ENCODE measurements around the gene GAMT.

Gene GAMT

DNA sequence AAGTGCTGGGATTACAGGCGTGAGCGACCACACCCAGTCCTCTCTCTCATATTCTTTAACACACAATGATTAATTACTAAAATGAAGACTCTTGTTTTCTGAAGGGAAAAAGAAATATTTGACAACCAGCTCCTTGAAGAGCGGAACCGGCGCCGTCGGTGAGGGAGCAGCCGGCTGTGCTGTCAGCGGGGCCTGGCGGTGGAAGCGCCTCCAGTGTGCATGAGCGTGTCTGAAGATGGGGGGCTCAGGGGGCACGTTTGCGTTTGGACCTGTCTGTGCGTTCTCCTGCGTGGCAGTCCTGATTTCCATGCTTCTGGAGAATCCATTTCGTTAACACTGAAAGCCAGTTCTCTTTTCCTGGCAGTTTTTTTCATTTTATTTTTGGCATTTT, 24.9 kb downstream of the GAMT start:
- TF ChIP-seq, protein P1, sequence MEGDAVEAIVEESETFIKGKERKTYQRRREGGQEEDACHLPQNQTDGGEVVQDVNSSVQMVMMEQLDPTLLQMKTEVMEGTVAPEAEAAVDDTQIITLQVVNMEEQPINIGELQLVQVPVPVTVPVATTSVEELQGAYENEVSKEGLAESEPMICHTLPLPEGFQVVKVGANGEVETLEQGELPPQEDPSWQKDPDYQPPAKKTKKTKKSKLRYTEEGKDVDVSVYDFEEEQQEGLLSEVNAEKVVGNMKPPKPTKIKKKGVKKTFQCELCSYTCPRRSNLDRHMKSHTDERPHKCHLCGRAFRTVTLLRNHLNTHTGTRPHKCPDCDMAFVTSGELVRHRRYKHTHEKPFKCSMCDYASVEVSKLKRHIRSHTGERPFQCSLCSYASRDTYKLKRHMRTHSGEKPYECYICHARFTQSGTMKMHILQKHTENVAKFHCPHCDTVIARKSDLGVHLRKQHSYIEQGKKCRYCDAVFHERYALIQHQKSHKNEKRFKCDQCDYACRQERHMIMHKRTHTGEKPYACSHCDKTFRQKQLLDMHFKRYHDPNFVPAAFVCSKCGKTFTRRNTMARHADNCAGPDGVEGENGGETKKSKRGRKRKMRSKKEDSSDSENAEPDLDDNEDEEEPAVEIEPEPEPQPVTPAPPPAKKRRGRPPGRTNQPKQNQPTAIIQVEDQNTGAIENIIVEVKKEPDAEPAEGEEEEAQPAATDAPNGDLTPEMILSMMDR (IDR thresholded peaks at IDR 0.05; ENCODE audit: low read depth, low read length, missing control alignments) = no peak
- peaks cover 26% of the 10 kb centered on the region for H3K36me3 ChIP-seq (replicated peaks)
- H3K27ac ChIP-seq = no peak overlapping the region
- DNase-seq = no peak
- in situ Hi-C loops (cut with HindIII; ENCODE audit: low pct_ligation_motif_present, low sequenced_read_pairs) = loop anchor here (10.0 kb wide), 1 partner anchor 92 kb away; the partner anchor contains the start of gene EFNA2
- no peaks in the 10 kb centered on the region for H3K27me3 ChIP-seq (replicated peaks)
- H3K4me3 ChIP-seq (ENCODE audit: low read depth, low read length) = no peak overlapping the region

DNA sequence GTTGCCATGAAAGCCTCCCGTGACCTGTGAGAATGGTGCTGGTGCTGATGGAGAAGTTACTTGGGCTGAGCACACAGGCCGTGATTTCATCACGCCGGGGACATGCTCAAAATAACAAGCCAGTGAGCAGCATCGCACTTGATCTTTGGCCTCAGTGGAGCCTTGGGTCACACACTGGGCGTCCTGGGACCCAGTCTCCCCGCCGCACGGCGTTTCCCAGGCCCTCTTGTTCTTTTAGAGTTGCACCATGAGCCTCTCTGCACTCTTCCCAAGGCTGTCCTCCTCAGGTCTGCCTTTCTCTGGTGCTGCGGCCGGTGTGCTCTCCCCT, 27.1 kb downstream of the GAMT start:
- in situ Hi-C loops (cut with HindIII; ENCODE audit: low pct_ligation_motif_present, low sequenced_read_pairs) = loop anchor here (10.0 kb wide), 1 partner anchor 89 kb away; the partner anchor contains the start of gene EFNA2
- no peaks in the 10 kb centered on the region for H3K27me3 ChIP-seq (replicated peaks)
- H3K27ac ChIP-seq = no peak overlapping the region

DNA sequence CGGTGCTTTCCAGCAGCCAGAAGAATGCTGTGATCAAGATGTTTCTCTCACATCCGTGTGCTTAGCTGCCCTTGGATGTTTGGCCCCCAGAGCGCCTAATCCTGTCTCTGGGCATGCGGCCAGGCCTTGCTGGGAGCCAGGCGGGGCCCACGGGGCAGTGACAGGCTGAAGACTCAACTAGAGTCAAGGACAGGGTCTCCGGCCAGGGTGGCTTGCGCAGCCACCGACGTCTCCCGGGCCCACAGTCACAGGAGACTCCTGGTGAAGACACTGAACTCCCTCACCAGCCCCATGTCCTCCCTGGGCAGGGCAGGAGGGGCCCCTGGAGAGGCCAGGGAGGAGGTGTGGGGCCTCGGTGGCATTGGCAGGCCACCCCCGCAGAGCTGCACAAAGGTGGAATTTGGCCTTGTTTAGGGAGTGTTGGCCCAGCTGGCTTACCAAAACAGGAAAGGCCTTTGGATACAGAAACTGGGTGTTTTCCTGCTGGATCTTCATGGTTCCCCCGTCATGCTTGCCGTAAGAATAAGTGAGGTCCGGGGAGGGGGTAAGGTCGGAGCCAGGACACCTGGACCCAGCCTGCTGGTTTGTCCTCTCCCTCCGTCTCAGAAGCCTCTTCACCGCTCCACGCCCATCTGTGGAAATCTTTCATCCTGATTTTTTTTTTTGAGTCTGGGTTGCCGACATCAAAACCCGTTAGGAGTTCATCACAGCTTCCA, 27.6 kb downstream of the GAMT start:
- Histone ChIP-seq H3K4me3 (ENCODE audit: low read depth, low read length) (no peak overlapping the region), H3K27ac (no peak overlapping the region), H3K36me3 (replicated peaks) (peaks cover 46% of the 10 kb centered on the region), H3K27me3 (replicated peaks) (no peaks in the 10 kb centered on the region)
- no peak for DNase-seq
- TF ChIP-seq, protein P1 (IDR thresholded peaks at IDR 0.05; ENCODE audit: low read depth, low read length, missing control alignments) = no peak
- in situ Hi-C loops (cut with HindIII; ENCODE audit: low pct_ligation_motif_present, low sequenced_read_pairs) = loop anchor here (10.0 kb wide), 1 partner anchor 89 kb away; the partner anchor contains the start of gene EFNA2

More for the DNA sequence above, 27.1 kb downstream of the GAMT start:
- no peak overlapping the region for H3K4me3 ChIP-seq (ENCODE audit: low read depth, low read length)
- TF ChIP-seq, protein P1 (IDR thresholded peaks at IDR 0.05; ENCODE audit: low read depth, low read length, missing control alignments) = no peak
- peaks cover 42% of the 10 kb centered on the region for H3K36me3 ChIP-seq (replicated peaks)
- DNase-seq = no peak

DNA sequence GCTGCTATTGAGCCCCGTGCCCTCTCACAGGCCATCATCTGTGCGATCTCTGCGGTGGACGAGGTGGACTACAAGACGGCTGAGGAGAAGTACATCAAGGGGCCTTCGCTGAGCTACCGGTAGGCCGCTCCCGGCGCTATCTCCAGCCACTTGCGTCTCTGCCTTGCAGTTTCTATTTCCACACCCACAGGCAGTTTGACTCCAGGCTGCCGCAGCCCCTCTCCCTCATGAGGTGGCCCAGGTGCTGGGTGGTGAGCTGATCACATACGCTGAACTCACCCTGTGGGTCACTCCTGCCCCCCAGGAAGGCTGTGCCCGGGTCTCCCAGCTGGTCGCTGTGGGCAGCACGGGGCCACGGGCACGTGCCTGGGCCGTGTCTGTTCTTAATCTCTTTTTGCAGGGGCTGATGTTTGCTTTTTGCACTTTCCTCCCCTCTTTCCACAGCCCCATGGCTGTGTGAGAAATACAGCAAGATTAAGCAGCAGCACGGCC, 28.3 kb downstream of the GAMT start:
- no peak for DNase-seq
- Histone ChIP-seq H3K4me3 (ENCODE audit: low read depth, low read length) (no peak overlapping the region), H3K36me3 (replicated peaks) (peaks cover 50% of the 10 kb centered on the region), H3K27me3 (replicated peaks) (no peaks in the 10 kb centered on the region), H3K27ac (no peak overlapping the region)
- in situ Hi-C loops (cut with HindIII; ENCODE audit: low pct_ligation_motif_present, low sequenced_read_pairs) = loop anchor here (10.0 kb wide), 1 partner anchor 88 kb away; the partner anchor contains the start of gene EFNA2
- TF ChIP-seq, protein P1 (IDR thresholded peaks at IDR 0.05; ENCODE audit: low read depth, low read length, missing control alignments) = no peak

DNA sequence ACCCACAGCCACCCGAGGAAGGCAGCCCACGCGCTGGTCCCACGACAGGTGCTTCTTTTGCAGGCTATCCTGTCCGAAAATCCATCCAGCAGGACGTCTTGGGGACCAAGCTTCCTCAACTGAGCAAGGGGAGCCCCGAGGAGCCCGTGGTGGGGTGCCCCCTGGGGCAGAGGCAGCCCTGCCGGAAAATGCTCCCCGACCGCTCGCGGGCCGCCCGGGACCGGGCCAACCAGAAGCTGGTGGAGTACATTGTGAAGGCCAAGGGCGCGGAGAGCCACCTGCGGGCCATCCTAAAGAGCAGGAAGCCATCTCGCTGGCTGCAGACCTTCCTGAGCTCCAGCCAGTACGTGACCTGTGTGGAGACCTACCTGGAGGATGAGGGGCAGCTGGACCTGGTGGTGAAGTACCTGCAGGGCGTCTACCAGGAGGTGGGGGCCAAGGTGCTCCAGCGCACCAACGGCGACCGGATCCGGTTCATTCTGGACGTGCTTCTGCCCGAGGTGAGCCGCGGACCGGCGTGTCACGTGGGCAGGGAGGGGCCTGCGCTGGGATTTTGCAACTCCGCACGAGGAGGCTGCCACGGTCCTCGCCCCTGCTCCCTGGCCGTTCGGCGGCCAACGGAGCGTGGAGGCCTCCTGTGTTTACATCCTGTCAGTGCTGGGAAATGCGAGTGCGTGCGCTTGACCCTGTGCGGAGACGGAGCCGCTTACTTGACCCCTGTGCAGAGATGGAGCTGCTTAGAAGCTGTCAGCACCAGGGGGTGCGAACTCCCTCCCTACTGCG, 30.6 kb downstream of the GAMT start:
- peaks cover 61% of the 10 kb centered on the region for H3K36me3 ChIP-seq (replicated peaks)

More for the DNA sequence above, 30.6 kb downstream of the GAMT start:
- no peak overlapping the region for H3K4me3 ChIP-seq (ENCODE audit: low read depth, low read length)
- H3K27ac ChIP-seq = no peak overlapping the region
- TF ChIP-seq, protein P1 (IDR thresholded peaks at IDR 0.05; ENCODE audit: low read depth, low read length, missing control alignments) = no peak
- in situ Hi-C loops (cut with HindIII; ENCODE audit: low pct_ligation_motif_present, low sequenced_read_pairs) = loop anchor here (10.0 kb wide), 1 partner anchor 86 kb away; the partner anchor contains the start of gene EFNA2
- DNase-seq = no peak
- no peaks in the 10 kb centered on the region for H3K27me3 ChIP-seq (replicated peaks)

All from brain microvascular endothelial cell (primary cell).